NCI-H2107 (cell line): Measurements from ENCODE around the gene RNASE13.

ENCODE experiments used
- DNase-seq: peaks from one replicate; lab custom pipeline; 2025; lab: John Stamatoyannopoulos, UW

The RNASE13 gene

GRCh38 chr14:21034707-21035106 lies at the start of gene RNASE13:
TSS of gene RNASE13 (minus strand) at chr14:21034807. CDS start at chr14:21034288, 519 bp downstream.
- DNase-seq, result no peak

GRCh38 chr14:21084396-21084795 lies 49.8 kb upstream of the RNASE13 start:
- no peak for DNase-seq

DNA sequence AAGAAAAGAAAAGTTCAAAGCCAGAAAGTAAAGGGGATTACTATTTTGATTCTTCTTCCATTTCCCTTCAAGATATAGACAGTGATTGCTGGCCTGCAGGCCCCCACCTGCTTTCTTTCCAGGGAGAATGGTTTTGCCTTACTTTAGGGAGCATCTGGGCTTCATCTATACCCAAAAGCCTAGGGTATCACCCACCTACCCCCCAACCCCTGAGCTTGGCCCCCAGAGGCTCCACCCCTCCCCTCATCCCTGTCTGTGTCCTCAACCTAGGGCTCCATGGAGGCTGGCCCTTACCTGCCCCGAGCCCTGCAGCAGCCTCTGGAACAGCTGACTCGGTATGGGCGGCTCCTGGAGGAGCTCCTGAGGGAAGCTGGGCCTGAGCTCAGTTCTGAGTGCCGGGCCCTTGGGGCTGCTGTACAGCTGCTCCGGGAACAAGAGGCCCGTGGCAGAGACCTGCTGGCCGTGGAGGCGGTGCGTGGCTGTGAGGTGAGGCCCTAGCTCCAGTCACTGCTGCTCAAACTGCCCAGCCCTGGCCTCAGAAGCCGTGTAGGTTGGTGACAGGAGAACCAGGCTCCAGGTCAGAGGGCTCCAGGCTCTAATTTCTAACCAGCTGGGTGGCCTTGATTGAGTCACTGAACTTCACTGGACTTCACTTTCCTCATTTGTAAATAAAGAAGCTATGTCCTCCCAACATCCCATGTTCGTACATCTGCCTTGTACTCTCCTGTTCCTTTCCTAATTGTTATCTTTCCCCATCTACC lies 49.1 kb upstream of the RNASE13 start:
- DNase-seq, result no peak

DNA sequence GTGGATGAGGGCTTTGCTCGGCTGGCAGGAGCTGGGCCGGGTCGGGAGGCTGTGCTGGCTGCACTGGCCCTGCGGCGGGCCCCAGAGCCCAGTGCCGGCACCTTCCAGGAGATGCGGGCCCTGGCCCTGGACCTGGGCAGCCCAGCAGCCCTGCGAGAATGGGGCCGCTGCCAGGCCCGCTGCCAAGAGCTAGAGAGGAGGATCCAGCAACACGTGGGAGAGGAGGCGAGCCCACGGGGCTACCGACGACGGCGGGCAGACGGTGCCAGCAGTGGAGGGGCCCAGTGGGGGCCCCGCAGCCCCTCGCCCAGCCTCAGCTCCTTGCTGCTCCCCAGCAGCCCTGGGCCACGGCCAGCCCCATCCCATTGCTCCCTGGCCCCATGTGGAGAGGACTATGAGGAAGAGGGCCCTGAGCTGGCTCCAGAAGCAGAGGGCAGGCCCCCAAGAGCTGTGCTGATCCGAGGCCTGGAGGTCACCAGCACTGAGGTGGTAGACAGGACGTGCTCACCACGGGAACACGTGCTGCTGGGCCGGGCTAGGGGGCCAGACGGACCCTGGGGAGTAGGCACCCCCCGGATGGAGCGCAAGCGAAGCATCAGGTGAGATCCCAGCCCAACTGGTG lies 47.0 kb upstream of the RNASE13 start:
- no peak for DNase-seq

DNA sequence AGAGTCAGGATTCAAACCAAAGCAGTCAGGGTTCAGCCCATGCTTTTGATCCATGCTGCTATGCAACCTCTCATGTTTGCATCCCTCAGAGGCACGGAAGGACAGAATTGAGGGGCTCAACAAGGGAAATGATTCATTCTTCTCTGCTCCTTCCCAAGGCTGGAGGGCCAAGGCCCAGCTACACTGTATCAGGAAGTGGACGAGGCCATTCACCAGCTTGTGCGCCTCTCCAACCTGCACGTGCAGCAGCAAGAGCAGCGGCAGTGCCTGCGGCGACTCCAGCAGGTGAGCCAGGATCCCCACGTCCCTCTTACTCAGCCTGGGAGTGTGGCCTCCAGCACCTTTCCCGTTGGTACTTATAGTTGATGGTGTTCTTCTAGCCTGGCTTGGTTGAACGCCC lies 44.1 kb upstream of the RNASE13 start:
- no peak for DNase-seq

DNA sequence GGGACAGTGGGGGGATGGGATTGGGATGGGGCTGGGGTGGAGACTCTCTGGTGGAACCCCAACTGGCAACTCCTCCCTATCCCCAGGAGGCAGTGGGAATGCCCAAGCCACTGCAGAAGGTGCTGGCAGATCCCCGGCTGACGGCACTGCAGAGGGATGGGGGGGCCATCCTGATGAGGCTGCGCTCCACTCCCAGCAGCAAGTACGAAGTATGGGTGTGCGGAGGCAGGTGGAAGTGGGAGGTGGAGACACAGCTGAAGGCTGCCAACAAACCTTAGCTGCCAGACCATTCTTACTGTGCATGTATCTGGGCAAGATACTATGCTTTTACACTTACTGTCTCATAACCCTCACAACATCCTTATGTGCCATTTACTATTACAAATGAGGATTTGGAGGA lies 43.7 kb upstream of the RNASE13 start:
- DNase-seq, result no peak

- DNase-seq, result no peak
Measured at GRCh38 chr14:21077672-21078071, 43.1 kb upstream of the RNASE13 start.

DNA sequence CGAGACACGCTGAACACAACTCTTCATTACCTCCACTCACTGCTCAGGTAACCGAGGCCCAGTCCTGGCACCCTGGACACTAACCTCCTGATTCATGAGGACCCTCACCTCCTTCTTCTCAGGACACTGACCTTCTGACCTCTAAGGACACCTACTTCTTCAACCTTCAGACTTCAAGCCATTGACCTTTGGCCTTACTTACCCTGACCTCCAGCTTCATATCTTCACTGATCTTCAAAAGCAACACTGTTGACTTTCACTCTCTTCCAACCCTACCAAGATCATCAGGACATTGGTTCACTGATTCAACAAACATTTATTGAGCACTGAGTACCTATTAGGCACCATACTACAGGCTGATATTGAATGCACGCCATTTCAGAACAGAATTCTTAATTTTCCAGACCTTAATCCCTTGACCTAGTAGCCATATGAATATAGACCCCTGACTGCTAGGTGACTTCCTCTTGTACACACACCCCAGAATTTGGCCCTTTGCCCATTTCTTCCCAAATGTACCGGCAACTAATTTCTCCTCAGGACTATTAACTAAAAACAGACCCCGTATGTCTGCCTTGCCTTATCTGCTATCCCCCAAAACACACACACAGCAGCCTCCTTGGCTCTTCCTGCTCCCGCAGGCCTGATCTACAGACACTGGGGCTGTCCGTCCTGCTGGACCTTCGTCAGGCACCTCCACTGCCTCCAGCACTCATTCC lies 41.3 kb upstream of the RNASE13 start:
- no peak for DNase-seq

DNA sequence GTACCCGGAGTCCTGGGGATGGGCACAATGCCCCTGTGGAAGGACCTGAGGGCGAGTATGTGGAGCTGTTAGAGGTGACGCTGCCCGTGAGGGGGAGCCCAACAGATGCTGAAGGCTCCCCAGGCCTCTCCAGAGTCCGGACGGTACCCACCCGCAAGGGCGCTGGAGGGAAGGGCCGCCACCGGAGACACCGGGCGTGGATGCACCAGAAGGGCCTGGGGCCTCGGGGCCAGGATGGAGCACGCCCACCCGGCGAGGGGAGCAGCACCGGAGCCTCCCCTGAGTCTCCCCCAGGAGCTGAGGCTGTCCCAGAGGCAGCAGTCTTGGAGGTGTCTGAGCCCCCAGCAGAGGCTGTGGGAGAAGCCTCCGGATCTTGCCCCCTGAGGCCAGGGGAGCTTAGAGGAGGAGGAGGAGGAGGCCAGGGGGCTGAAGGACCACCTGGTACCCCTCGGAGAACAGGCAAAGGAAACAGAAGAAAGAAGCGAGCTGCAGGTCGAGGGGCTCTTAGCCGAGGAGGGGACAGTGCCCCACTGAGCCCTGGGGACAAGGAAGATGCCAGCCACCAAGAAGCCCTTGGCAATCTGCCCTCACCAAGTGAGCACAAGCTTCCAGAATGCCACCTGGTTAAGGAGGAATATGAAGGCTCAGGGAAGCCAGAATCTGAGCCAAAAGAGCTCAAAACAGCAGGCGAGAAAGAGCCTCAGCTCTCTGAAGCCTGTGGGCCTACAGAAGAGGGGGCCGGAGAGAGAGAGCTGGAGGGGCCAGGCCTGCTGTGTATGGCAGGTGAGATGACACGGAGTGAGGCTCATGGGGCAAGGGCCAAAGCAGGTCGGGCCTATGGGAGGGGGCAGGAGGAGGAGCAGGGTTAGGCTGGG lies 40.0 kb upstream of the RNASE13 start:
- no peak for DNase-seq

- DNase-seq, result no peak
Measured at GRCh38 chr14:21073921-21074320, 39.3 kb upstream of the RNASE13 start.

GRCh38 chr14:21072781-21073339 lies 38.3 kb upstream of the RNASE13 start:
- DNase-seq, result no peak

- no peak for DNase-seq
Measured at GRCh38 chr14:21072031-21072473, 37.4 kb upstream of the RNASE13 start.

DNA sequence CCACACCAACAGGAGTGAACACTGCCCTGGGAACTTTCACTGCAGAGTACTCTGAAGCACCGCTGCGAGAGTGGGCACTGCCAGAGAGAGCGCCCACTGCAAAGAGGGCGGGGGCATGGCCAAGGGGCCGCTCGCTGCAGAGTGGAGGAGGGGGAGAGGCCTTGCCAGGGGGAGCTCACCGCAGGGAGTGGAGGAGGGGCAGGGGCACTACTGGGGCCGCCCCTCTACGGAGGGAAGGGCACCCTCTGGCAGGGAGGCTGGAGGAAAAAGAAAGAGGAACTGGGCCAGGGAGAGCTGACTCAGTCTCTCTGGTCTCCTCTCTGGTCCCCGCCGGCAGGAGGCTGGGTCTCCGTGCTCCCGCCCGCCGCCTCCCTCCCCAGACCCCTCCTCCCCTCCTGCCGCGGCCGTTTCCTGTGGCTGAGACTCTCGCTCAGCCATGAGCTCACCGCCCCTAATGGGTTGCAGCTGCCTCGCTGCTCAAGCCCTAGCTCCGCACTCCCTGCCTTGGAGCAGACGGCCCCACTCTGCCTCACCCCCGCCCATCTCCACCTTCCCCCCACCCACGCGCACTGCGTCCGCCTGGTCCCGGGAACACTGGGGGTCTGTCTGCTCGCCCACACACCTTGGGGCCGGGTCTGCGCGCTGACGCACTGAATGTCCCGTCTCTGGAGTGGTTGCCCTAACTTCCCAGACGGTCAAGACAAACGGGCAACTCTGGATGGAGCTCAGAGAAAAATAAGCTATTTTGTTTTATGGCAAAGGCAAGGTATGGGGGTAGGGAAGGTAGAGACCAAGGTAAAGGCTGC lies 36.8 kb upstream of the RNASE13 start:
- DNase-seq, result peak; percentile 87

DNA sequence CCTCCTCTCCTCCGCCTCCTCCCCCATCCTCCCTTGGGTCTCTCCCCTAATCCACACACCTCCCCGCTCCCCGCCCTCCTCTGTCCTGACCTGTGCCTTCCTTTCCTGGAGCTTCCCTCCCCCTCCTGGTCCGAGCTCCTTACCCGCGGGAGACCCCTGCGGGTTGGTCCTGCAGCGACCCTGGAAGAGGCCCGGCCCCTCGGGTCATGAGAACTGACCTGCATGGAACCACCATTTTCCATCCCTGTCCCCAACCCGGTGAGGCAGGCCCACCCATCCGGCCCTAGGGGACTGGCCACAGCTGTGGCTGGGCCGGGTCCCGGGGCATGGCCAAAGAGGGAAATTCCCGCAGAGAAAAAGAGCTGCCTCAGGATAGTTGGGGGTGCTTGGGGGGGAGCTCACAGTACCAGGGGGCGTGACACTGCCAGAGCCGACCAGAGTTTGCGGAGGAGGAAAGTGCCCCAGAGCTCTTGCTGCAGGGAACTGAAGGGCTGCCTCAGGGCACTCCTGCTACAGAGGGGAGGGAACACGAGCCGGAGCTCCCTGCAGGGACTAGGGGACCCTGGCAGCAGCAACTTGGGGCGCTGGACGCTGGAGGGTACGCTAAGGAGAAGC lies 36.1 kb upstream of the RNASE13 start:
- DNase-seq, result no peak

- DNase-seq, result no peak
Measured at GRCh38 chr14:21070083-21070609, 35.5 kb upstream of the RNASE13 start, which contains the start of gene ARHGEF40. TSS of gene ARHGEF40 (plus strand) at chr14:21070304. CDS start at chr14:21070397, 93 bp downstream.

GRCh38 chr14:21069388-21070082 lies 34.9 kb upstream of the RNASE13 start:
- DNase-seq, result no peak

DNA sequence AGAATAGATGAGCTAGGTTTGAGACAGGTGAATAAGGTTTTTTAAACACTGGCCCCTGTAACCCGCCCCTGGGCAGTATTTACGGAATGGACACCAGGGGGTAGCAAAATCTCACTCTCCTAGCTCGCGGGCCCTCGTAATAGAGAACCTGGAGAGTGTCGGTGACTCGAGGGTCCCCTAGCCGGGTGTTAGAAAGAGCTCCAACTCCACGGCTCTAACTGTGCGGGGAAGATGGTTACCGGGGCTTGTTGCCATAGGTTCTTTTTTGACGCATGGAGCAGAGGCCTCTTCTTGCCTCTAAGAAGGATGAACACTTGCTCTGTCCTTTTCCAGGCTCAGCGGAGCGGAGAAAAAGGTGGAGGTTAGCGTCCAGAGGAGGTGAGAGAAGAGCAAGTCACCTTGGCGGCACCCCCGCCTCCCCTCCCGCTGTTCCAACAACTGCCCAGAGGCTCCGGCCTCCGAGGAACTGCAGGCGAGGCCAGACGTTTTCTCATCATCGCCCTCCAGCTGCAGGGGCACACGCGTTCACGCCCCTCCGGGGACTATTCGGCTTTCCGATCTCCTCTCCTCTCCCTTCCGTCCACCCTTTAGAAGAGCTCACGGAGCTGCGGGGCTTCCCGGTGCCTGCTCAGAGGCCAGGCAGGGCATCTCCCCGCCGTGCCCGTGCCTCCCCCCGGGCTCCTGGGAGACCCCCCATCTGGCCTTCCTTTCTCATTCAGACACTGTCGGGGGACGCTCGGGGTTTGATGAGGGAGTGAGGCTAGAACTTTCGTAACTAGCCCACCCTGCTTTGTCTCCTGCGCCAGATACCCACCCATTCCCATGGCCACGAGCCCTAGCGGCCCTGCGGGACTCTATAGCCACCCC lies 34.1 kb upstream of the RNASE13 start:
- peak; percentile 74 for DNase-seq

GRCh38 chr14:21066882-21067502 lies 32.4 kb upstream of the RNASE13 start:
- DNase-seq, result peak; percentile 52
